HG02759 (cell line): Measurements from ENCODE around the gene FUCA2.
"Not testable (repeated sequence)": the region's sequence is repeated elsewhere in the genome, so short reads cannot be mapped to it uniquely, and the experiment has no call there.

Experiments
- ATAC-seq: cut with Tn5 transposase; IDR thresholded peaks from one replicate; pipeline ENCODE4 v1.9.1; 2021; ENCODE audit warnings: mild to moderate bottlenecking, moderate library complexity; ENCODE audit not compliant: unreplicated experiment

The FUCA2 gene

GRCh38 chr6:143505111-143505510 is 6.4 kb downstream of the FUCA2 start:
- no peak for ATAC-seq

DNA sequence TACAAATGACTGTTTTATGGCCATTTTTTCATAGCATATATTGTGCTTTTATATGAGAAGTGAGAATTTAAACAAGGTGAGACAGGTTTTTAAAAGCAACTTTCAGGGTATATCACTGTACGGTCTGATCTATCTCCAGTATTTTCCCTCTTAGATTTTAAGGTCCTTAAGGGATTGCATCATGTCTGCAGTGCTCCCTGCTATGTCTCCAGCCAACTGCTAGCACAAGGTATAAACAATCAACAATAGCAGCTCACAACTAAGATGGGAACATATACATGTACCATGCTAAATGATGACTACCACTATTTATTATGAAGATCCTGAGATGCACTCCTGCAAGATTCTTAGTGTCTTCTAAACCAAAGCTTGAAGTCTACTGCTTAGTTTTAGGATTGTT is 7.2 kb downstream of the FUCA2 start:
- no peak for ATAC-seq

DNA sequence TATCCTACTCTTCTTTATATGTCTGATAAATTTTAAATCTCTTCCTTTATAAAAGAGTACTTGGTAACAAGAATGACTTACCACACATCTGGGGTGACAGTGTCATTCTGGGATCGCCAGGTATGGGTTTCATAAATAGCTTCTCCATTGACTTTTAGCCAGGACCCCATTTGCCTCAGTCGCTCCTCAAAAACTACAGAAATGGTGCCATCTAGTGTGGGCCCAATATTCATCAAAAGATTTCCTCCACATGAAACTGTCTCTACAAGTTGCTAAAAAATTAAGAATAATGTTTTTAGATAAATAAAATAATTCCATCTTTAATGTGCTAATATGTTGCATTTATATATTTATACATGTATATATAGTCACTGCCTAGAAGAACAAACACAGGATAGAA is 9.7 kb downstream of the FUCA2 start:
- no peak for ATAC-seq

DNA sequence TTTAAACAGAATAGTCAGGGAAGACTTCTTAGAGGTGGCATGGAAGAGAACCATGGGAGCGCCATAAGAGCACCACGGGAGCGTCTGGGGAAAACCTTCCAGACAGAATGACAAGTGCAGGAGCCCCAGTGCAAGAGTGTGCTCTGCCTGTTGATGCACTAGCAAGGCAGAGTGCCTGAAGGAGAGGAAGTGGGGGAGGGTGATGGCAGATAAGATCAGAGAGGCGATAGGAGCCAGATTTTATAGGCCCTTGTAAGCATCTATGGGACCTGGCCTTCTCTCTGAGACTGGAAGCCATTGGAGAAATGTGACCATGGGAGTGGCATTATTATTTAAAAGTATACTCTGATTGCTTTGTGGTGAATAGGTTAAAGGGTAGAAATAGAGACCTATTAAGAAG is 13.1 kb downstream of the FUCA2 start:
- ATAC-seq: no peak

DNA sequence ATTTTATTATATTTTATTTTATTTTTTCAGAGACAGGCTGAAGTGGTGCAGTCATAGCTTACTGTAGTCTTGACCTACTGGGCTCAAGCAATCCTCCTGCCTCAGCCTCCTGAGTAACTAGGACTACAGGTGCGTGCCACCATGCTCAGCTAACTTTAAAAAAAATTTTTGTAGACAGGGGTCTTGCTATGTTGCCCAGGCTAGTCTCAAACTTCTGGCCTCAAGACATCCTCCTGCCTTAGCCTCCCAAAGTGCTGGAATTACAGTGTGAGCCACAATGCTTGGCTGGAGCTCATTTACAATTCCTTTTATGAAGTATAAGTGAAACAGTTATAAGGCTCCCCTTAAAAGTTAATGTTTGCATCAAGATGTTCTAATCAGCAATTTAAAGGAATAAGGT is 14.5 kb downstream of the FUCA2 start:
- ATAC-seq: no peak

DNA sequence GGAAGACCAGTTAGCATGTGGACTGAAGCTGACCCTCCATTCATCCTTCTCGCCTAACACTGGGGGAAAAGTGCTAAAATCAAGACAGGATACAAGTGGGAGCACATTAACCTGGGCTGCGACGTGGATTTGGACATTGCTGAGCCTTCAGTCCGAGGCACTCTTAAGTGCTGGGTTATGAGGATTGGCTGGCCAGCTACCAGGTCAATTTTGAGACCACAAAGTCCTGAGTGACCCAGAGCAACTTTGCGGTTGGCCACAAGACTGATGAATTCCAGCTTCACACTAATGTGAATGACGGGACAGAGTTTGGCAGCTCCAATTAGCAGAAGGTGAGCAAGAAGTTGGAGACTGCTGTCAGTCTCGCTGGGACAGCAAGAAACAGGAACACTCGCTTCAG is 20.7 kb downstream of the FUCA2 start:
- ATAC-seq: no peak

- no peak for ATAC-seq
These were observed 21.3 kb downstream of the FUCA2 start for GRCh38 chr6:143490244-143490643.

DNA sequence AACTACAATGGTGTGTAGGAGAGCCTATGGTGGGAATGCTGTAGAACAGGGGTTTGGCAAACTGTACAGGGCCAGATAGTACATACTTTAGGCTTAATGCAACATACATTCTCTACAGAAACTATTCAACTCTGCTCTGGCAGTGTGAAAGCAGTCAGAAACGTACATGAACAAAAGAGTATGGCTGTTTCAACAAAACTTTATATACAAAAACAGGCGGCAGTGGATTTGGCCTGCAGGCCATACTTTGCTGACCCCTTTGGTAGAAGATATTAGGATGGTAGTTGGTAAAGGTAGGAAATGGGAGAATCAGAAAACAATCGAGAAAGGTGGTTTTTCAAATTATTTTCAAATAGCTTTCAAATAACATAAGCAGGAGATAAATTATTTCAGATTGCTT is 24.8 kb downstream of the FUCA2 start:
- no peak for ATAC-seq

DNA sequence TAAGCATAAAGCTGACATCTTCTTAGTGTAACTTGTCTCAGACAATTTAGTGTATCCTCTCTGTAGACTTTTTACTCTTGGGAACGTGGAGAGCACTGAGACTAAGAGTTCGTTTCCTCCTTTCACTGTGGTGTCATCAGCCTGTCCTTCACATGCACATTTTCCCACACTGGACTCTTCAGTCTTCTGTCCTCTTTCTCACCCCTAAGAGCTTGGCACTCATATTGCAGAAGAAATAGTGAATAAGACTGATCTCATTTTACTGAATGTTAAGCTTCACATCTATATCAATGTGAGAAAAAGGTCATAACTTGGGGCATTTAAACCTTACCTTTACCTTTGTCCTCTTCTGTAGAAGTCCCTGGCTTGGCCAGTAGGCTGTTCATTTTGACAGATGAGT is 25.6 kb downstream of the FUCA2 start:
- ATAC-seq: no peak

- no peak for ATAC-seq
These were observed 28.9 kb downstream of the FUCA2 start for GRCh38 chr6:143482593-143482992.

GRCh38 chr6:143478479-143479062 is 32.9 kb downstream of the FUCA2 start:
- no peak for ATAC-seq

DNA sequence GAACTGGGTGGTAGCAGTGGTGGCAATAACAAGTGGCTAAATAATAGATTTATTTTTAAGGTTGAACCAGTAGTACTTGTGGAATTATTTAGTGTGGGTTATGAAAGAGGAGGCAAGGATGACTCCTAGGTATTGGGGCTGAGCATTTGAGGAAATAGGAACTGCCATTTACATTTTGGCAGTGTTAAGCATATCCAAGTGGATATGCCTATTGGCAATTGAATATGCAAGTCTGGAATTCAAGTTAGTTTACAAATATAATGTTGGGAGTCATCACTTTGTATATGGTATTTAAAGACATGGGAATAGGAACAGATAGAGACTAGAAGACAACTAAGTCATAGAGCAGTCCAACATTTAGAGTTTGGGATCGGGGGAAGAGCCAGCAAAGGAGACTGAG is 35.0 kb downstream of the FUCA2 start:
- no peak for ATAC-seq

DNA sequence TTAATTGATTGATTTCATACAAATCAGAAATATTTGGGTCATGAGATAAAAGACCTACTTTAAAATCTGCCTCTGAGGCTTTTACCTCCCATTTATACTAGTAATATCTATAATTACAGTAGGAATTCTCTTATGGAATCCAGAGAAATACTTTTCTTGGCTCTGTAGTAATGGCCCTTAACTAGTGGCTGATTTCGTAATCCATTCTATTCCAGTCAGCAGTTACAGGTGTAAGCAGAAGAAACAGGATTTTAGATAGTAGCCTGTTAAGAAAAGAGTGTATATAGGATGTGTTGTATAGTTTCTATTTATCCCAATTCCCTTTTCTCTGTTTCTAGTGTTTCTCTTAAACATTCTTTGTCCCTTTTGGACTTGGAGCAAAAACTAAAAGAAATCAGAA is 39.7 kb downstream of the FUCA2 start:
- no peak for ATAC-seq

DNA sequence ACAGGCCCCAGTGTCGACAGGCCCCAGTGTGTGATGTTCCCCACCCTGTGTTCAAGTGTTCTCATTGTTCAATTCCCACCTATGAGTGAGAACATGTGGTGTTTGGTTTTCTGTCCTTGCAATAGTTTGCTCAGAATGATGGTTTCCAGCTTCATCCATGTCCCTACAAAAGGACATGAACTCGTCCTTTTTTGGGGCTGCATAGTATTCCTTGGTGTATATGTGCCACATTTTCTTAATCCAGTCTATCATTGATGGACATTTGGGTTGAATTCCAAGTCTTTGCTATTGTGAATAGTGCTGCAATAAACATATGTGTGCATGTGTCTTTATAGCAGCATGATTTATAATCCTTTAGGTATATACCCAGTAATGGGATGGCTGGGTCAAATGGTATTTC is 42.7 kb downstream of the FUCA2 start:
- ATAC-seq: not testable (repeated sequence)

DNA sequence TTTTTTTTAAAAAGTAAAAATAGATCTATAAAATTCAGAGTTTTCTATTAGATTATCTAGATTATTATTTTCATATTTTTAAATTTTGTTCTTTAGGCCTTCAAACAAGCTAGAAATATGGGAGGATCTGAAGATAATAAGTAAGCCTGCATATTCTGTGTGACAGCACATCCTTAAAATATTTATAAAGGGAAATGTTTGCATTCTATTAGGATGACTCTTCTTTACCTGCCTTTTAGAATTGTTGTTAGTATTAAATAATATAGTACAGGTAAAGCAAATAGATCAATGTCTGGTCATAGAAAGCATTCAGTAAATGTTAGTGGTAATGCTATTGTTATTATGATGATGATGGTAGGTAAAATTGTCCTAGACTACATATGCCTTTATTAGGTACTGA is 43.5 kb downstream of the FUCA2 start:
- ATAC-seq: no peak

GRCh38 chr6:143465546-143465945 is 46.0 kb downstream of the FUCA2 start:
- no peak for ATAC-seq

GRCh38 chr6:143457563-143458359 is 53.8 kb downstream of the FUCA2 start:
- ATAC-seq: no peak

- no peak for ATAC-seq
These were observed 60.0 kb downstream of the FUCA2 start for GRCh38 chr6:143451531-143451930.

DNA sequence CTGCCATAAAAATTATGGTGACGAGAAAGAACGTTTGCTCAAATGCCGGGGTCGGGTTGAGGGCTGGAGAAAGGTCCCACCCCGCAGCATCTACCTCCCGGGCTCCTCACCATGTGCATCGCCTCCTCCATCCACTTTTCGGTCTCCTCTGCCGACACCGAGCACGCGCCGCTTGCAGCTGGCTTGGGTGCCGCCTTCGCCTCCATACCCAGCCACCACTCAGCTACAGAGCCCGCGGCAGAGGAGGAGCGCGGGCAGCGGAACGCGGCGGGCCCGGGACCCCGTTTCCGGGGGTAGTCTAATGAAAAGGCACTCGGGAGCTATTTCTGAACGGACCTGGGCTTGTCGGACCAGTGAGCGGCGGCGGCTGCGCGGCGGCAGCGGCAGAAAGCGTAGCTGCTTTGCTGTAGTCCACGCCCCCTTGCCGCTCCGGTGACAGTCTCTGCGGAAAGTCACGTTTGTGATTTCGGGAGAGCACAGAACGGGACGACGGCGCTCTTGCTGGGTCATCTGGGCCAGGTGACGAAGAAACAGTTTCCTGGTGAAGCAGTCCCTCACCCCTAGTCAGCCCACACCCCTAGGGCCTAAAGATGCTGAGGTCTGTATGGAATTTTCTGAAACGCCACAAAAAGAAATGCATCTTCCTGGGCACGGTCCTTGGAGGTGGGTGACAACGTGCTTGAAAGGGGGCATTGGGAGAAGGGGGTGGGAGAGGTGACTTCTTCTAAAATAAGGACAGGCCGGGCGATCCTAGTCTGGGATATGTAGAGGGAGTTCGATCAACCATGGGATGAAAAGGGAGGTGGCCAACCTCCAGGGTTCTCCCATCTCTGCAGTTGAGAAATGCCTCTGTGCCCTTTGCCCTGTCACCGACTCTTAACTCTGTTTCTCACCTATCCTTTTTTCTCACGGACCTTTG is 60.8 kb downstream of the FUCA2 start, which contains the start of the genes ADAT2 and PEX3:
Gene ADAT2, minus strand, starts transcription at position 243 of the 919 bp plus-strand sequence. Its CDS starts 37 bp downstream, at position 206.
Gene PEX3, plus strand, starts transcription at position 353 of the 919 bp plus-strand sequence. Its CDS starts 238 bp downstream, at position 591.
- ATAC-seq: peak; percentile 94

GRCh38 chr6:143449714-143450452 is 61.6 kb downstream of the FUCA2 start:
- ATAC-seq: peak; percentile 1
